ENCODE results near the gene UPK2. TPM values are rescaled to one million over a fixed set of nuclear protein-coding genes. Genes with fewer than 3 reads are reported as not detected.

The UPK2 gene
- not detected for total RNA-seq (ENCODE audit: unreplicated experiment)
- long read RNA-seq: 0 reads

GRCh38 chr11:118956094-118956846 is at the start of gene UPK2:
Gene UPK2, plus strand, starts transcription at chr11:118956298. Its CDS starts 53 bp downstream, at chr11:118956351.
- H3K27ac Mint-ChIP-seq (ENCODE audit: unreplicated experiment): no peak within 1 kb of the TSS
- DNase-seq (ENCODE audit: low spot score): peak; percentile 93
- H3K27me3 Mint-ChIP-seq (ENCODE audit: unreplicated experiment): peaks cover 2% of the 10 kb centered on the region
- peak; percentile 87 for TF ChIP-seq CTCF (IDR thresholded peaks at IDR 0.05; ENCODE audit: unreplicated experiment)
- no peaks in the 10 kb centered on the region for H3K36me3 Mint-ChIP-seq (ENCODE audit: low read depth, unreplicated experiment)
- H3K4me3 Mint-ChIP-seq (ENCODE audit: unreplicated experiment): no peak within 1 kb of the TSS
- H3K4me1 Mint-ChIP-seq (ENCODE audit: unreplicated experiment): no peaks in the 10 kb centered on the region
- no peaks in the 10 kb centered on the region for H3K9me3 Mint-ChIP-seq (ENCODE audit: unreplicated experiment)

GRCh38 chr11:118907051-118908042 is 48.8 kb upstream of the UPK2 start:
- Mint-ChIP-seq H3K9me3 (ENCODE audit: unreplicated experiment) (no peaks in the 10 kb centered on the region), H3K4me3 (ENCODE audit: unreplicated experiment) (no peak overlapping the region)
- peak; percentile 87 for TF ChIP-seq CTCF (IDR thresholded peaks at IDR 0.05; ENCODE audit: unreplicated experiment)

GRCh38 chr11:118908264-118908663 is 47.8 kb upstream of the UPK2 start:
- no peaks in the 10 kb centered on the region for H3K9me3 Mint-ChIP-seq (ENCODE audit: unreplicated experiment)
- no peak overlapping the region for H3K4me3 Mint-ChIP-seq (ENCODE audit: unreplicated experiment)
- peaks cover 3% of the 10 kb centered on the region for H3K36me3 Mint-ChIP-seq (ENCODE audit: low read depth, unreplicated experiment)
- H3K4me1 Mint-ChIP-seq (ENCODE audit: unreplicated experiment): peaks cover 21% of the 10 kb centered on the region
- peaks cover 7% of the 10 kb centered on the region for H3K27me3 Mint-ChIP-seq (ENCODE audit: unreplicated experiment)
- DNase-seq (ENCODE audit: low spot score): no peak
- TF ChIP-seq CTCF (IDR thresholded peaks at IDR 0.05; ENCODE audit: unreplicated experiment): no peak
- H3K27ac Mint-ChIP-seq (ENCODE audit: unreplicated experiment): peak overlapping the region; percentile 13

More at GRCh38 chr11:118907051-118908042, 48.8 kb upstream of the UPK2 start:
- H3K27me3 Mint-ChIP-seq (ENCODE audit: unreplicated experiment): peaks cover 7% of the 10 kb centered on the region
- H3K36me3 Mint-ChIP-seq (ENCODE audit: low read depth, unreplicated experiment): peaks cover 3% of the 10 kb centered on the region
- peak; percentile 89 for DNase-seq (ENCODE audit: low spot score)
- H3K27ac Mint-ChIP-seq (ENCODE audit: unreplicated experiment): no peak overlapping the region
- peaks cover 13% of the 10 kb centered on the region for H3K4me1 Mint-ChIP-seq (ENCODE audit: unreplicated experiment)

- H3K27ac Mint-ChIP-seq (ENCODE audit: unreplicated experiment): no peak overlapping the region
- no peak for DNase-seq (ENCODE audit: low spot score)
- H3K9me3 Mint-ChIP-seq (ENCODE audit: unreplicated experiment): no peaks in the 10 kb centered on the region
- peaks cover 7% of the 10 kb centered on the region for H3K27me3 Mint-ChIP-seq (ENCODE audit: unreplicated experiment)
- peaks cover 3% of the 10 kb centered on the region for H3K36me3 Mint-ChIP-seq (ENCODE audit: low read depth, unreplicated experiment)
- no peak overlapping the region for H3K4me3 Mint-ChIP-seq (ENCODE audit: unreplicated experiment)
- TF ChIP-seq CTCF (IDR thresholded peaks at IDR 0.05; ENCODE audit: unreplicated experiment): no peak
- H3K4me1 Mint-ChIP-seq (ENCODE audit: unreplicated experiment): peaks cover 22% of the 10 kb centered on the region
Measured at GRCh38 chr11:118908901-118909618, 47.0 kb upstream of the UPK2 start.

All from endothelial cell (in vitro differentiated cells).